Liver (tissue), 3 donors: ENCODE results near the gene MUSK.

ENCODE experiments used
- YY1 ChIP-seq: IDR thresholded peaks from 2 replicates; pipeline ENCODE4 v1.6.1; 2016; ENCODE audit warnings: antibody characterized with exemption, mild to moderate bottlenecking
- TF ChIP-seq, protein P1 (sequence below): fragments of 150-350 bp; IDR thresholded peaks from 2 replicates; pipeline ENCODE4 v1.5.1; 2017; ENCODE audit warnings: improper control_type of control experiment, low read depth, low read length; ENCODE audit not compliant: missing input control
- TF ChIP-seq, protein P2 (sequence below): IDR thresholded peaks from 2 replicates; pipeline ENCODE4 v1.6.1; 2016; ENCODE audit warnings: antibody characterized with exemption
- TF ChIP-seq, protein P3 (sequence below): IDR thresholded peaks from 2 replicates; pipeline ENCODE4 v1.6.1; 2016; ENCODE audit warnings: antibody characterized with exemption
- donor health status: healthy.
- donor health status: healthy.

DNA sequence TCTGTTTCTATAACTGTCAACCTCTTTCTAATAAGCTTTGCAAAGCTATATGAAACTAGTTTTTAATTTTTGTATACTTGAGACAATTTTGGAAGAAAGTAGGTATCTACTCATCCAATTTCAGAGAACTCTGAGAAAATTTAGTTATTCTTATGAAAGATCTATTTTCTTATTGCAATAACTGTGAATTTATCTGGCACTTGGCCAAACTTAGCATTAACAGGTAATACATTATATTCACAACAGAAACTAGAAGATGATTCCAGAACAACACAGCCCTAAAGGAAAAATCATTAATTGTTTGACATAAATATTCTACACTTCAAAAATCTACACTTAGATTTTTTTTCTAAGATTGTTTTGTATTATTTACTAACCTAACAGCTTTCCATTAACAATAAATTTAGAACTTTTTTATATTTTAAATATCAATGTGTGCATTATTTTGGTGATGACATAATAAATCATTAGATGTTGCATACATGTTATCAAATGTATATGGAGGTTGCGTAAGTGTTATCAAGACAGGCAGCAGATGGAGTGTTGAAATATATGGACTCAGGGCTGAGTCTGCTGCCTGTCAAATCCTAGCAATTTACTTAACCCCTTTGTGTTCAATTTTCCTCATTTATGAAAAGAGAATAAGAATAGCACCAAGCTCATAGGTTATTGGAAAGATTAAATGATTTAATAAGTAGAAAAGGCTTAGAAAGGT, 141.8 kb downstream of the MUSK start:
- TF ChIP-seq, protein P1, sequence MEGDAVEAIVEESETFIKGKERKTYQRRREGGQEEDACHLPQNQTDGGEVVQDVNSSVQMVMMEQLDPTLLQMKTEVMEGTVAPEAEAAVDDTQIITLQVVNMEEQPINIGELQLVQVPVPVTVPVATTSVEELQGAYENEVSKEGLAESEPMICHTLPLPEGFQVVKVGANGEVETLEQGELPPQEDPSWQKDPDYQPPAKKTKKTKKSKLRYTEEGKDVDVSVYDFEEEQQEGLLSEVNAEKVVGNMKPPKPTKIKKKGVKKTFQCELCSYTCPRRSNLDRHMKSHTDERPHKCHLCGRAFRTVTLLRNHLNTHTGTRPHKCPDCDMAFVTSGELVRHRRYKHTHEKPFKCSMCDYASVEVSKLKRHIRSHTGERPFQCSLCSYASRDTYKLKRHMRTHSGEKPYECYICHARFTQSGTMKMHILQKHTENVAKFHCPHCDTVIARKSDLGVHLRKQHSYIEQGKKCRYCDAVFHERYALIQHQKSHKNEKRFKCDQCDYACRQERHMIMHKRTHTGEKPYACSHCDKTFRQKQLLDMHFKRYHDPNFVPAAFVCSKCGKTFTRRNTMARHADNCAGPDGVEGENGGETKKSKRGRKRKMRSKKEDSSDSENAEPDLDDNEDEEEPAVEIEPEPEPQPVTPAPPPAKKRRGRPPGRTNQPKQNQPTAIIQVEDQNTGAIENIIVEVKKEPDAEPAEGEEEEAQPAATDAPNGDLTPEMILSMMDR: no peak
- TF ChIP-seq, protein P2, sequence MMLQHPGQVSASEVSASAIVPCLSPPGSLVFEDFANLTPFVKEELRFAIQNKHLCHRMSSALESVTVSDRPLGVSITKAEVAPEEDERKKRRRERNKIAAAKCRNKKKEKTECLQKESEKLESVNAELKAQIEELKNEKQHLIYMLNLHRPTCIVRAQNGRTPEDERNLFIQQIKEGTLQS: no peak
- TF ChIP-seq, protein P3, sequence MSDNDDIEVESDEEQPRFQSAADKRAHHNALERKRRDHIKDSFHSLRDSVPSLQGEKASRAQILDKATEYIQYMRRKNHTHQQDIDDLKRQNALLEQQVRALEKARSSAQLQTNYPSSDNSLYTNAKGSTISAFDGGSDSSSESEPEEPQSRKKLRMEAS: no peak
- TF ChIP-seq YY1: no peak
